Daoy (cell line): ENCODE measurements around the gene FRMD5. TPM values are rescaled to one million over a fixed set of nuclear protein-coding genes. Genes with fewer than 3 reads are reported as not detected.
A peak's percentile ranks its signal among the peaks of the same experiment; 100 is the strongest.

Experiments
- DNase-seq: peaks from one replicate; pipeline ENCODE4 v3.0.0-alpha.2; 2015; ENCODE audit warnings: low read depth
- total RNA-seq: library from RNA; depleted of rRNA; stranded (reverse); fragments of >200 nt; shearing (Covaris generic); gene quantifications from 2 replicates; pipeline ENCODE4 v1.2.3, GENCODE V29; 2014

The FRMD5 gene
- total RNA-seq, 1 experiment from 2014 or later = 8.7 TPM

- no peak for DNase-seq
These were observed 266.9 kb downstream of the FRMD5 start for GRCh38 chr15:43928152-43928551.

GRCh38 chr15:43927203-43927602, 267.9 kb downstream of the FRMD5 start:
- DNase-seq = no peak

- no peak for DNase-seq
These were observed 271.5 kb downstream of the FRMD5 start for GRCh38 chr15:43923553-43923952.

- DNase-seq = peak; percentile 19
These were observed 273.1 kb downstream of the FRMD5 start for GRCh38 chr15:43922021-43922420.

- peak; percentile 81 for DNase-seq
These were observed 274.3 kb downstream of the FRMD5 start for GRCh38 chr15:43920815-43921214.

GRCh38 chr15:43920254-43920600, 274.8 kb downstream of the FRMD5 start:
- no peak for DNase-seq

- no peak for DNase-seq
These were observed 275.4 kb downstream of the FRMD5 start for GRCh38 chr15:43919540-43920253.

GRCh38 chr15:43918717-43919116, 276.4 kb downstream of the FRMD5 start:
- DNase-seq = no peak

- no peak for DNase-seq
These were observed 278.8 kb downstream of the FRMD5 start for GRCh38 chr15:43916326-43916660.

GRCh38 chr15:43915631-43916325, 279.3 kb downstream of the FRMD5 start:
- DNase-seq = no peak

- DNase-seq = peak; percentile 19
These were observed 281.1 kb downstream of the FRMD5 start for GRCh38 chr15:43913941-43914340.

- DNase-seq = peak; percentile 94
These were observed 281.9 kb downstream of the FRMD5 start for GRCh38 chr15:43913026-43913780.

GRCh38 chr15:43912208-43912607, 282.9 kb downstream of the FRMD5 start:
- DNase-seq = no peak

GRCh38 chr15:43911235-43911781, 283.8 kb downstream of the FRMD5 start:
- DNase-seq = peak; percentile 56

GRCh38 chr15:43908516-43909050, 286.5 kb downstream of the FRMD5 start:
- no peak for DNase-seq

GRCh38 chr15:43905755-43906154, 289.3 kb downstream of the FRMD5 start:
- no peak for DNase-seq

- peak; percentile 58 for DNase-seq
These were observed 291.2 kb downstream of the FRMD5 start for GRCh38 chr15:43903864-43904290.

GRCh38 chr15:43901495-43901894, 293.6 kb downstream of the FRMD5 start:
- DNase-seq = no peak

GRCh38 chr15:43900996-43901395, 294.1 kb downstream of the FRMD5 start:
- DNase-seq = no peak

- no peak for DNase-seq
These were observed 295.1 kb downstream of the FRMD5 start for GRCh38 chr15:43899928-43900327.

- DNase-seq = no peak
These were observed 296.2 kb downstream of the FRMD5 start for GRCh38 chr15:43898891-43899290.

- DNase-seq = no peak
These were observed 298.5 kb downstream of the FRMD5 start for GRCh38 chr15:43896543-43896942.
